CD1c-positive myeloid dendritic cell (primary cell): ENCODE data around the gene CCDC12.
A peak's percentile ranks its signal among the peaks of the same experiment; 100 is the strongest.

Experiments used
- DNase-seq: peaks from one replicate; pipeline ENCODE4 v3.0.0-alpha.2; 2016; ENCODE audit errors: extremely low spot score

Gene CCDC12

DNA sequence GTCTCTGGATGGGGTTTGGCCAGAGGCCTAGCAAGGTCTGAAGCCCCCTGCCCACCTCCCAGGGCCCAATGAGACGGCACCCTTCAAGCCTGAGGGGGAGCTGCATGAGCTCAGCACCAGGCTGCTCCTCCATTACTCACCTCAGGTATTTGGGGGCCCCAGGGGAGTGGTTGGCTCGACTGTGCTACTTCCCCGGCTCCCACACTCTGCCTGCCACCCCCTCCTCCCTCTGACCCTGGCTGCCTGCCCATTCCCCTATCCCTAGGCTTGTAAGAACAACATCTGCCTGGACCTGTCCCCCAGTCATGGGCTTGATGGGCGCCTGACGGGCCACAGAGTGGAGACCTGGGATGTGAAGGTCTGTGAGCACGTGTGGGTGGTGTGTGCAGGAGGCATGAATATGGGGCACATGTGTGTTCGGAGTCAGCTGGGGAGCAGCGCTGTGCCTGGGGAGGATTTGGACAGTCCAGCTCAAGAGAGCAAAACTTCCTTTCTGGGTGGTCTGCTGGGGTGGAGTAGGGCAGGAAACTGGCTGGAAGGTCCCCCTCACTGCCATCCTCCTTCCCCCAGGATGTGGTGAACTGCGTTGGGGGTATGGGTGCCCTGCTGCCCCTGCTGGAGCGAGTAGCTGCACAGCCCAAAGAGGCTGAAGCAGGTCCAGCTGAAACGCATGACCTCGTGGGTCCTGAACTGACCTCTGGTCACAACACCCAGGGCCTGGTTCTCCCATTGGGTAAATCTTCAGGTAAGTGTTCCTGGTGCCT is 20.3 kb upstream of the CCDC12 start:
- no peak for DNase-seq

DNA sequence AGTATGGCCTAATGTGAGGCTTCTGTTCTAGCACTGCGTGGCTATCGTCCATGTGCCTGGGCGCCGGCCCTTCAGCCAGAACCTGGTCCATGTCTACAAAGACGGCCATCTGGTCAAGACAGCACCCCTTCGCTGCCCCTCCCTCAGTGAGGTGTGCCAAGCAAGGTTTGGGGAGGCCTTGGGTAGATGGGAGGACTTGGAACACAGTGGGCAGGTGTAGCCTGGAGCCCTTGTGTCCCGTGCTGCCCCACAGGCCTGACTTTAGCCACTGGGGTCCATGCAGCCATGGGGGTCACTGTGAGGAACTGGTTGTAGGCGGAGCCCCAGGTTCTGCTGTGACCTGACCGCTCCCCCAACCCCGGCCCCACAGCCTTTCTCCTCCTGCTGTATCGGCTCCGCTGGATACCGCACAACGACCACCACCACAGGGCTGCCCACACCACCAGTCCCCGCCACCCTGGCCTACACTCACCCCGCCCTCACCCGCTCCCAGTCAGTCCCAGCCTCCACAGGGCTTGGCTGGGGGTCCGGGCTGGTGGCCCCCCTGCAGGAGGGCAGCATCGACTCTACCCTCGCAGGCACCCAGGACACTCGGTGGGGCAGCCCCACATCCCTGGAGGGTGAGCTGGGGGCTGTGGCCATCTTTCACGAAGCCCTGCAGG is 19.5 kb upstream of the CCDC12 start:
- no peak for DNase-seq

DNA sequence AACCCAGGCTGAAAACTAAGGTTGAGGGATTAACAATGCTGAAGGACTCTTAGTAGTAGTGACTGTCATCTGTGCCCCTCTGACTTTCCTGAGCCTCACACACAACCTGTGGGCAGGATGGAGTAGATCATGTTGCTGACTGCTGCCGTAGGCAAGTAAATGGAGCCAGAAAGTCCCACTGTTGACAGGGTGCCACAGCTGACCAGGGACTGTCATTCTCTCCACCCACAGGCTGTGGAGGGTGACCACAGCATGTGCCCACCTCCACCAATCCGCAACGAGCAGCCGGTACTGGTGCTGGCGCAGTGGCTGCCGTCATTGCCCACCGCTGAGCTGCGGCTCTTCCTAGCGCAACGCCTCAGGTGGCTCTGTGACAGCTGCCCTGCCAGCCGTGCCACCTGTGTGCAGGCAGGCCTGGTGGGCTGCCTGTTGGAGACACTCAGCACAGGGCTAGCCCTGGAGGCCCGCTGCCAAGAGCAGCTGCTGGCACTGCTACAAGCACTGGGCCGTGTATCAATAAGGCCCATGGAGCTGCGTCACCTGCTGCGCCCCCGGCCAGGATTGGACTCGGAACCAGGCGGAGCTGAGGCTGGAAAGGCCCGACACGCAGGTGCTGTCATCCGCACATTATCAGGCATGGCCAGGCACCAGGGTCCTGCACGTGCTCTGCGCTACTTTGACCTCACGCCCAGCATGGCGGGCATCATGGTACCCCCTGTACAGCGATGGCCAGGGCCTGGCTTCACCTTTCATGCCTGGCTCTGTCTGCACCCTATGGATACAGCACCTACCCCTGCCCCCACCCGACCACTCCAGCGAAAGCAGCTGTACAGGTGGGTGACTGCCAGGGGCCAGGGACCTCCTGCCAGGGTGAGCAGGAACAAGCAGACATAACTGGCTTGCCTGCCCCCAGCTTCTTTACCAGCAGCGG is 18.5 kb upstream of the CCDC12 start:
- no peak for DNase-seq

GRCh38 chr3:46993986-46994385 is 17.4 kb upstream of the CCDC12 start:
- DNase-seq = no peak

GRCh38 chr3:46993292-46993691 is 16.7 kb upstream of the CCDC12 start:
- DNase-seq = no peak

GRCh38 chr3:46992231-46992630 is 15.7 kb upstream of the CCDC12 start:
- no peak for DNase-seq

DNA sequence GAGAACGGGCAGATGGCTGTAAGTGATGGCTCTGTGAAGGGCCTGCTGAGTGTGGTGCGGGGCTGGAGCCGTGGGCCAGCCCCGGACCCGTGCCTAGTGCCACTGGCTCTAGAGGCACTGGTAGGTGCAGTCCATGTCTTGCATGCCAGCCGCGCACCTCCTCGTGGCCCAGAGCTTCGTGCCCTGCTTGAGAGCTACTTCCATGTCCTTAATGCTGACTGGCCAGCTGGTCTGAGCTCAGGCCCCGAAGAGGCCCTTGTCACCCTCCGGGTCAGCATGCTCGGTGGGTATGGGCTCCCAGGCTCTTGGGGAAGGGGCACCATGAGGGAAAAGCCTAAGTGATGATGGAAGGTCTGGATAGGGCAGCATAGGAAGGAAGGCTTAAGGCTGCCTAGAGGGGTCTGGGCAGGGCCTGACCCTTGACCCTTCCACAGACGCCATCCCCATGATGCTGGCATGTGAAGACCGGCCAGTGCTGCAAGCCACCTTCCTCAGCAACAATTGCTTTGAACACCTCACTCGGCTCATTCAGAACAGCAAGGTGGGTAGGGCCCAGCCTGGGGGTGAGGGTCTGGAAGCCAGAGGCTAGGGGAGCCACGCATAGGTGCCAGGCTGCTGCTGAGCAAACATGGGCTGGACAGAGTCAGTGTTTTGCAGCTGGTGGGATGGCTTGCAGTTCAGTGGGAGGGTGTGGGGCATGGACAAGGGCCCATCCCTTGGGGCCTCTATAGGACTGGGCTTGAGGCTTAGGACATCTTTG is 15.0 kb upstream of the CCDC12 start:
- DNase-seq = no peak

DNA sequence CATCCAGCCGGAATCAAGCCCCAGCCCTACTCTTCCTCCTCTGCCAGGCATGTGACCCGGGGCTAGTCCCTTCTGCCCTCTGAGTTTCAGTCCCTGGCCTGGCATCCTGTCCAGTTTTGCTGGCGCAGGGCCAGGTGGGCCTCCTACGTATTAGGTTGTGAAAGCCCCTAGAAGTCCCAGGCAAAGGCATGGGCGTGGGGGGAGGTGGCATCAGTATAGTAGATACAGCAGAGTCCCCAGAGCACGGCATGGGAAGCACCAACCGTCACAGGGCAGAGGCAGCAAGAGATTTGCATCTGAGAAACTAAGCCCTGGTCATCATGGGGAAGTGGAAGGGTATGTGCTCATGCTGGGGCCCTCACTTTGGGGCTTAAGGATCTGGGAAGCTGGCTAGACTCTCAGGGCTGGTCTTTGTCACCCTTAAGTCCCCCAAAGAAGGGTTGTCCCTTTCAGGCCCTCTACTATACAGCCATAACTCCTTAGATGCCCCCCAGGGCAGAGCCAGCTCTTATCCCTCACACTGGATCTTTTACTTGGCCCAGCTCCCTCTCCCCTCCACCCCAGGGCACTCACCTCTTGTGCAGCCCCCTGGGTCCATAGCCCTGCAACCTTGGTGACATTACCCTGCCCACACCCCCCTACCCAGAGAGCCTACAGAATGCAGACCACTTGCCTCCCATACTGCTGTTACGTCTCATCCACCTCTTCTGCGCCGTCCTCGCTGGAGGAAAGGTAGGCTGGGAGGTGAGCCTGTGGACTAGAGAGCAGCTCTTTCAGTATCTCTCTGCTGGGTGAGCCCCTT is 14.2 kb upstream of the CCDC12 start:
- DNase-seq = peak; percentile 91

- no peak for DNase-seq
Observed at GRCh38 chr3:46989146-46989810, 12.7 kb upstream of the CCDC12 start.

- DNase-seq = no peak
Observed at GRCh38 chr3:46988616-46989015, 12.1 kb upstream of the CCDC12 start.

DNA sequence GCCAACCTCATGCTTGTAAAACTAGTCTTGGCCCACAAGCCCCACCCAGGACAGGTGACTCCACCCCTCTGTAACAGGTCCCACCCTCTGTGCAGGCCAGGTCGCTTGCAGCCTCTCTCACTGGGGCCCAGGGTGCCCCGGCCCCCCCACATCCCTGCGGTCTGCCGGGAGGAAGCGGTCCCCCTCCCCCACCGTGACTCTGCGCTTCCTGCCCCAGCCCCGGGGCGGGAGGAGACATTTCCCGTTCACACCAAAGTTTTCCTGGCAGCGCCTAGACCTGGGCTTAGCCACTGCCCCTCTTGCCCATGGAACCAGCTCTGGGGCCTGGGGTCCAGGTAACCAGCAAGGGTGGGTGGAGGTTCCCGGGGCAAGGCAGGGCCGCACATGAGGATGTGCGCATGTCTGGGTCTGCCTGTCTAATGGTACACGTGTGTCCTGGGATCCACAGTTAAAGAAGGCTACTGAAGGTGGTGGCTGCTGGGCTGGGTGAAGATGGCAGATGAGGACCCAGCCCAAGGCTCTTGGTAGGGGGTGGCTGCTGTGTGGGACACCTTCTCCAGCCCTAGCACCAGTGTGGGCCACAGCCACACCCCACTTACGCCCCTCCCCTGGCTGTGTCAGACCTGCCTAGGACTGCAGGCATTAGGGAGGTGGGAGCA is 11.3 kb upstream of the CCDC12 start:
- DNase-seq = peak; percentile 80

DNA sequence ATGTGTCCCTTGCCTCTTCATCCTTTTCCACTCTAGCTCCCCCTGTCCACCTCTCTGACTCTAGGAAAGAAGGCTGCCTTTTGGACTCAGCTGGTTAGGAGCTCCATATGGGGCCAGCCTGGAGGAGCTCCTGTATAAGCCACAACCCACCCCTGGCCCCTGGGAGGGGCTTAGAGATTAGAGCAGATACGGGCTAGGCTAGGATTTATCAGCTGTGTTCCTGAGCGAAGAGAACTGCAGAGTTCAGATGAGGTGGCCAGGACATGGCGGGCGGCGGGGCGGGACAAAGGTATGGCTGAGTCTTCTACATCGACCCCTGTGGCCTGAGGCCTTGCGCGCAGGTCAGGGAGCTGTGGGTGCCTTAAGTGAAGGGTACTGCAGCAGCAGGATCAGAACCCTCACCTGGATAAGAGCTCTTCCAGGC is 10.8 kb upstream of the CCDC12 start:
- no peak for DNase-seq

DNA sequence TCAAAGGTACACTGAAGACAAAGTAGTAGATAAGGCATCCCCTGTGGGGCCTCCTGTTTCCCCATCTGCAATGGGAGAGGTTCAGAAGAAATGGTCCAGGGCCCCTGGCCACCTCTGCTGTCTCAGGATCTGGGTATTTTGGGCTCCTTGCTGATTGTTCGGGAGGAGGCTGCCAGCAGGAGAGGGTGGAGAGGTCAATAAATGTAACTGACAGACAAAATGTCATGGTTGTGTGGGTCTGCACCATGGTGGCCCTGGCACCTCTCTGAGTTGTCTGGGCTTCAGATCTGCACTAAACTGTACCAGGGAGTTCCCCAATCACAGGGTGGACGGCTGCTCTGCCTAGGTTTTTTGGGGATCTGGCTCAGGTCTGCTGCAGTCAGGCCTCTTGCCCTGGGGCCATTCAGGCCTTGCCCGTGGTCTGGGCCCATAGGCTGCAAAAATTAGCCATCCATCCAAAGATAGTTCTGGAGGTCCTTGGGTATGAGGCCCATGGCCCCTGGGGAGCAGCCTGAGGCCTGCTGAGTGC is 10.3 kb upstream of the CCDC12 start:
- DNase-seq = no peak

- DNase-seq = no peak
Observed at GRCh38 chr3:46986055-46986730, 9.6 kb upstream of the CCDC12 start.

DNA sequence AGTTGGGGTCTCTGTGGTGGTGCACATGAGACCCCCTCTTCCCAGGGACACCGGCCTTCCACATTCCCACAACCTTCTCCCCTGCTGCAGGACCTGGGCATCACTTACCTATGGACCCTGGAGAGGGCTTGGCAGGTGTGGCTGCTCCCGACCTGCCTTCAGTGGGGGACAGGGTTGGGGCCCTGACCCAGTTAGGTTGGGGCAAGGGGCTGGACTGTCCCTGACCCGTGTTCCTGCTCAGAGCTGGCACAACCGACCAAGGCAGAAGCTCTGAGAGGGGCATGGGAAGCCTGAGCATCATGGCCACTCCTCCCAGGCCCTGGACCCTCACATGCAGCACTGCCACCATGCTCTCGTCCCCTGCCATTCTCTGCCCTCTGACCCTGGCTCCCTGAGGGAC is 9.0 kb upstream of the CCDC12 start:
- DNase-seq = no peak

DNA sequence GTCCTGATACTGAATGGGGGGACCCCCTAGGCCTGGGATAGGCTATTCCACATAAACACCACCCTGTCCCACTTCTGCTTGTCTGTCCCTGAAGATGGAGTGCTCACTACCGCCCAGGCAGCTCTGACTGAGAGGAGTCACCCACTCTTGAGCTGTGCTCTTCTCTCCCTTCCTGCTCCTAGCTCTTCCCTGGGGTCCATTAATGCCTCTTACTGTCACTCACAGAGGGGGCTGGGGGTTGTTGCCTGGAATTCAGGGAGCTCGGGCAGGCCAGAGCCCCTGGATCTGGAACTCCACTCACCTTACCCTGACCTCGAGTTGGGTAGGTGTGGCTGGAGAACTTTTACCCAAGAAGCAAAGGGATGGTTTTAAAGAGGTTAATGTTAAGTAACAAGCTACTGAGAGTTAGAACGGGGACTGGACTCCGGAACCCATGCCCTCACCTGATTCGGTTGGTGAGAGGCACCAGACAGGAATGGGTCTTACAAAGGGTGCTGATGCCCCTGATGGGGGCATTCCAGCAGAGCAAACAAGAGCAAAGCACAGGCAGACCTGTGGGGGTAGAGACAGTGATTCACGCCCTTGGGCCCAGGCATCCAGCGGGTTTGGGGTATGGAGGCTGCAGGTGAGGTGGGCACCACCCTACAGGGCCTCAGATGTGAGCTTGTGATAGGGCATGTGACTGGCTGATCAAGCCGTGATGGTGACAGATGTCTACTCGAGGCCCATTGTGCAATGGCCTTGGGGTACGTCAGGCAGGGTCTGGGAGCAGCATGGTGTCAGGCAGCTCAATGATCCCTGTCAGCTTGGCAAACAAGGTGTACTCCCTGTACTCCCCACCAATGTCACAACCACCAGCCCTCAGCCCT is 8.3 kb upstream of the CCDC12 start:
- DNase-seq = no peak

- DNase-seq = no peak
Observed at GRCh38 chr3:46982546-46982945, 6.0 kb upstream of the CCDC12 start.

- peak; percentile 48 for DNase-seq
Observed at GRCh38 chr3:46981932-46982471, 5.5 kb upstream of the CCDC12 start.
